Fibroblast of the aortic adventitia (primary cell): ENCODE measurements around the gene HEG1. TPM values are rescaled to one million over a fixed set of nuclear protein-coding genes. Genes with fewer than 3 reads are reported as not detected.

Experiments used
- DNase-seq: peaks from one replicate; pipeline ENCODE4 v3.0.0-alpha.2; 2010; ENCODE audit warnings: low read depth
- H3K4me3 ChIP-seq: 2 replicates; pipeline ENCODE4 v1.5.1; 2011; ENCODE audit warnings: low read depth, mild to moderate bottlenecking, control low read depth, low read length, moderate library complexity
- CTCF ChIP-seq: IDR thresholded peaks from 2 replicates; pipeline ENCODE4 v1.5.1; 2011; ENCODE audit warnings: mild to moderate bottlenecking, low read length, control low read depth, inconsistent platforms; ENCODE audit not compliant: insufficient read depth
- total RNA-seq: library from RNA; depleted of rRNA; stranded (reverse); fragments of >200 nt; gene quantifications from 2 replicates; pipeline ENCODE4 v1.2.3, GENCODE V29; 2012; ENCODE audit warnings: low replicate concordance

The HEG1 gene
- total RNA-seq, 1 donor = 198 TPM

- DNase-seq = peak; percentile 40
- peak overlapping the region; percentile 32 for H3K4me3 ChIP-seq
Observed at GRCh38 chr3:125043599-125044151, 12.1 kb downstream of the HEG1 start.

GRCh38 chr3:125042725-125043406 is 12.9 kb downstream of the HEG1 start:
- no peak for TF ChIP-seq CTCF
- H3K4me3 ChIP-seq = peak overlapping the region; percentile 32
- DNase-seq = peak; percentile 78

More at GRCh38 chr3:125043599-125044151, 12.1 kb downstream of the HEG1 start:
- no peak for TF ChIP-seq CTCF

GRCh38 chr3:125039131-125040100 is 16.4 kb downstream of the HEG1 start:
- no peak overlapping the region for H3K4me3 ChIP-seq
- peak; percentile 47 for DNase-seq
- TF ChIP-seq CTCF = no peak

- H3K4me3 ChIP-seq = no peak overlapping the region
- TF ChIP-seq CTCF = no peak
- DNase-seq = peak; percentile 32
Observed at GRCh38 chr3:125037498-125038150, 18.2 kb downstream of the HEG1 start.

- no peak overlapping the region for H3K4me3 ChIP-seq
- TF ChIP-seq CTCF = no peak
- no peak for DNase-seq
Observed at GRCh38 chr3:125035217-125035616, 20.6 kb downstream of the HEG1 start.

GRCh38 chr3:125033616-125034015 is 22.2 kb downstream of the HEG1 start:
- no peak for DNase-seq
- no peak for TF ChIP-seq CTCF
- H3K4me3 ChIP-seq = no peak overlapping the region
